Stimulated activated CD4-positive, alpha-beta T cell treated with anti-CD3 and anti-CD28 coated beads, Interleukin-12 subunit alpha, Interleukin-12 subunit beta, amount 100 ng/mL, for 24 hours (primary cell): ENCODE results near the gene CPSF7.
"Not testable (repeated sequence)": the region's sequence is repeated elsewhere in the genome, so short reads cannot be mapped to it uniquely, and the experiment has no call there.

ENCODE experiments used
- DNase-seq, 2 experiments: peaks; one replicate each; pipeline ENCODE4 v3.0.0-alpha.2; 2020; ENCODE audit warnings: low read depth in 2 of 2

Gene CPSF7

DNA sequence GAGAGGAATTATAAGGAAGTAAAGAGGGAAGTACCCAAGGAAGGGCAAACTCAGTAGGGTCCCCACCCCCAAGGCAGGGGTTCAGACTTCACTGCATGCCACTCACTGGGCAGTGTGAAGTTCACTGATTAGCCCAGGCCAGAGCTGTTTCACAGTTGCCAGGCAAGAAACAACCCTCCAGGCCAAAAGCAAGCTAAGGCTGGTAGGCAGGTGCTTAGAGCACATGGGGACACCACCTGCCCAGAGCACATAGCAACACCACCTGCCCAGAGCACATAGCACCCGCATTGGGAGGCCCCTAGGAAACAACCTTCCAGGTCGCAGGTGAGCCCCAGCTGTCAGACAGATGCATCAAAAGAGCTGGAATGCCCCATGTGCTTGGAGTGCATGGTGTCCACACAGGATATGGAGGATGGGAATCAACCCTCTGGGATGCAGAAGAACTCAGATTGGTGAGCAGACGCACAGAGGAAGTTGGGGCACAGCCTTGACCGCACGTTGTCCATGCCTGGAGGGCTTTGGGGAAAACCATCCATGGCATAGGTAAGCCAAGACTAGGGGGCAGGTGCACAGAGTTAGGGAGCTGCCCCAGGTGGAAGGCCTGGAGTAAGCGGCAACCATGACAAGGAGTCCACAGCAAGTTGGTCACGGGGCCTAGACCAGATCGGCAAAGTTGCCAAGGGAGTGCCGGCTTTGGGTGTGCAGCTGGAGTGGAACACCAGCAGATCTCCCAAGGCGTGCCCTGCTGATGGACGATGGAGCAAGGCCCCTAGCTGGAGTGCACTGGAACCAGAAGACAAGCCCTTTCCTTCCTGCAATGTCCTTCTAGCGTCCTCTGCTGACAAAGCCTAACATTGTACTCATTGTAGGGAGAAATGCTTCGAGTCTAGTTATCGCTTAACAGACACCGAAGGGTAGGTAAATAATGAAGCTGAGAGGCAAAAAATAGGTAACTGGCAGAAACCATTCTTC is 45.2 kb downstream of the CPSF7 start:
- DNase-seq, result no peak

DNA sequence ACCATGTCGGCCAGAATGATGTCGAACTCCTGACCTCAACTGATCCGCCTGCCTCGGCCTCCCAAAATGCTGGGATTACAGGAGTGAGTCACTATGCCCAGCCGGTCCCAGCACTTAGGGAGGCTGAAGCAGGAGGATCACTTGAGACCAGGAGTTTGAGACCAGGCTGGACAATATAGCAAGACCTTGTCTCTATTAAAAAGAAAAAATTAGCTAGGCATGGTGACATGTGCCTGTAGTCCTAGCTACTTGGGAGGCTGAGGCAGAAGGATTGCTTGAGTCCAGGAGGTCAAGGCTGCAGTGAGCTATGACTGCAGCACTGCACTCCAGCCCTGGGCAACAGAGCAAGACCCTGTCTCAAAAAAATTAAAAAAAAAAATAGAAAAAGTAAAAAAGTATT is 45.9 kb downstream of the CPSF7 start:
- not testable (repeated sequence) for DNase-seq

DNA sequence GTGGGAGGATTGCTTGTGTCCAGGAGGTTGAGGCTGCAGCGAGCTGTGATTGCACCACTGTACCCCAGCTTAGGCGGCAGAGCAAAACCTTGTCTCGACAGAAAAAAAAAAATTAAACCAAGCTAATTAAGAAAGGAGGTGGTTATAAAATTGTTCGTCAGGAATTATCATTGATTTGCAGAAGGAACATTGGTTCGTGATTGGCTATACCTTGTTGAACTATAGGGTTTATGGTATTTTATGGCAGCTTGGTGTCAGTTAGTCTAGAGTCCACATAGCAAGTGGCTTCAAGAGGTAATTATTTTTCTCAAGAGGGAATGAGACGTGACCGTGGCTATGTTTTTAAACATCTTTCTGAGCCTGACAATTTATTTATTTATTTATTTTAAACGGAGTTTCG is 48.9 kb downstream of the CPSF7 start:
- DNase-seq, result no peak

- no peak for DNase-seq
Observed at GRCh38 chr11:61378713-61379313, 51.0 kb downstream of the CPSF7 start.

DNA sequence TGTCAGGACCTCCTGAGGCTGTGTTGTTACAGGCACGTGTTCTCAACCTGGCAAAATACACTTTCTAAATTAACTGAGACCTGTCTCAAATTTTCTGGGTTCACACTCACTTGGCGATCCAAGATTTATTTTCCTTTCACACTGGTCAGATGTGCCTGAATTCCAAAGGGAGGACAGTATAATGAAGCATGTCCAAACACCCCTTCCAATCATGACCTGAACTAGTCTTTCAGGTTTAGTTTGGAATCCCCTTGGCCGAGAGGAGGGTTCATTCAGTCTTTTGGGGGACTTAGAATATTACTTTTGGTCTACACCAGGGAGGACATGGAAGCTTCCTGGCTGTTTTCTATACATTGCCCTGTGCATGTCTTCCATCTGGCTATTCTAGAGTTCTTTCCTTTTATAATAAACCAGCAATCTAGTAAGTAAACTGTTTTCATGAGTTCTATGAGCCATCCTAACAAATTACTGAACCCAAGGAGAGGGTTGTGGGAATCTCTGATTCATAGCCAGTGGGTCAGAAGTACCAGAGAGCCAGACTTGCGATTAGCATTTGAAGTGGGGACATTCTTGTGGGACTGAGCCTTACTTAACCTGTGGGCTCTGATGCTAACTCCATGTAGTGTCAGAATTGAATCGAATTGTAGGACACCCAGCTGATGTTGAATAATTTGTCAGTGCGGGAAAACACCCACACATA is 52.2 kb downstream of the CPSF7 start:
- DNase-seq, result no peak

DNA sequence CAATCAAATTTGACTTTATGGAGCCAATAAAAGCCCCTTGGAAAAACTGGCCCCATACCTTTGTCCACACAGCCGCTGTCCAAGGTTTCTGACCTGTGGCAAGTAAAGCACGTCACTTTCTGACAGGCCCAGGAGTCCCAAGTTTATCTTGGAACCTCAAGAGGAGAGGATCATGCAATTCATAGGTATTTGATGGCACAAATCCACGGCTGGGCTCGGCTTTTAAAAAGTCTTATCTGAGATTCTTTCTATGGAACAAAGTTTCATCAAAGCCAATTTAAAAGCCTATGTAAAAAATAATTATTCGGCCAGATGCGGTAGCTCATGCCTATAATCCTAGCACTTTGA is 54.0 kb downstream of the CPSF7 start:
- no peak for DNase-seq

- no peak for DNase-seq
Observed at GRCh38 chr11:61372659-61373420, 56.9 kb downstream of the CPSF7 start.

DNA sequence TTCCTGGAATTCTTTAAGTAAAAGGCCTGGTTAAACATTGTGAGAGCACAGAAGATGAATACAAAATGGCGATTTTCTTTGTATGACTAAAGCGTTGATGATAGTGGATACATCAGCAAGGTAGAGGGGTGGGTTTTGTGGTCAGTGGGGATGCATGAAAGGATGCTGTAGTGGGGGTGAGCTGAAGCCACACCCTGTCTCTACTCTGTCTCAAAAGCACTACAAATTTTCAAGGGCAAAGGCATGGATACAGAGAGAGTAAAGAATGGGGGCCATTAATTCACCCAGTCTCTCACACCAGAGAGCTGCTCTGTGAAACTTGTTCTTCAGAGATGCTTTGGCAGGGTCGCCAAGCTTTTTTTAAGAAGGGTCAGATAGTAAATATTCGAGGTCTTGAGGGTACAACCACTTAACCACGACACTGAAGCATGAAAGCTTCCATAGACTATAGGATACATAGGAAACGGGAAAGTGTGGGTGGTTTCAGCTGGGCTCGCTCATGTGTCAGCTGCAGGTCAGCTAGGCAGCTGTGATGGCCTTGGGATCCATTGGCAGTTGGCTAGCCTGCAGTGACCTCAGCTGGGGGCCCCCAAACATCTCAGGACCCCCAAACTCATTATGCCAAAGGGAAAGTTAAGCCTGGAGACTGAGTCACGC is 59.3 kb downstream of the CPSF7 start:
- no peak for DNase-seq

- DNase-seq, result no peak
Observed at GRCh38 chr11:61369372-61370348, 60.1 kb downstream of the CPSF7 start.

DNA sequence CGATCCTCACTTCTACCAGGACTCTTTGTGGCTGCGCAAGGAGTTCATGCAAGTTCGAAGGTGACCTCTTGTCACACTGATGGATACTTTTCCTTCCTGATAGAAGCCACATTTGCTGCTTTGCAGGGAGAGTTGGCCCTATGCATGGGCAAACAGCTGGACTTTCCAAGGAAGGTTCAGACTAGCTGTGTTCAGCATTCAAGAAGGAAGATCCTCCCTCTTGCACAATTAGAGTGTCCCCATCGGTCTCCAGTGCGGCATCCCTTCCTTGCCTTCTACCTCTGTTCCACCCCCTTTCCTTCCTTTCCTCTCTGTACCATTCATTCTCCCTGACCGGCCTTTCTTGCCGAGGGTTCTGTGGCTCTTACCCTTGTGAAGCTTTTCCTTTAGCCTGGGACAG is 61.1 kb downstream of the CPSF7 start:
- DNase-seq, result no peak

GRCh38 chr11:61367406-61367805 is 62.4 kb downstream of the CPSF7 start:
- DNase-seq, result no peak

DNA sequence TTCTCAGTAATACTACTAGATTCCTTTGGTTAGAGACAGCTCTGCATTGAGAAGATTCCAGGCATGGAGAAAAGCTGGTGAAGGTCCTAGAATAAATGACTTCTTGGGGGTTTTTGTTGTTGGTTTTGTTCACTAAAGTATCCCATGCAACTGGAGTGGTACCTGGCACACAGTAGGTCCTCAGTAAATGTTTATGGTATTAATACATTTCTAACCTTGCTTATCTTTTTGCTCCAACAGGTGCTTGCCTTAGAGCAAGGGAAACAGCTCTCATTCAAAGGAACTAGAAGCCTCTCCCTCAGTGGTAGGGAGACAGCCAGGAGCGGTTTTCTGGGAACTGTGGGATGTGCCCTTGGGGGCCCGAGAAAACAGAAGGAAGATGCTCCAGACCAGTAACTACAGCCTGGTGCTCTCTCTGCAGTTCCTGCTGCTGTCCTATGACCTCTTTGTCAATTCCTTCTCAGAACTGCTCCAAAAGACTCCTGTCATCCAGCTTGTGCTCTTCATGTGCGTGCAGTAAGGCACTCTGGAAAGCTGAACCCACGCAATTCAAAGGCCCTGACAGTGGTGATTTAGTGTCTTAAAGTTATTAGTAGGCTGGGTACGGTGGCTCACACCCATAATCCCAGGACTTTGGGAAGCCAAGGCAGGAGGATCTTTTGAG is 65.6 kb downstream of the CPSF7 start:
- no peak for DNase-seq

GRCh38 chr11:61362542-61362875 is 67.3 kb downstream of the CPSF7 start:
- no peak for DNase-seq

- peak; percentile 86 to 89 for DNase-seq
Observed at GRCh38 chr11:61361741-61362541, 67.8 kb downstream of the CPSF7 start, which contains the start of the genes CYB561A3 and TMEM138. Gene CYB561A3, minus strand, starts transcription at chr11:61361882. Its CDS starts 5,169 bp downstream, at chr11:61356713. Gene TMEM138, plus strand, starts transcription at chr11:61362374. Its CDS starts 2,017 bp downstream, at chr11:61364391.

- DNase-seq, result no peak
Observed at GRCh38 chr11:61361237-61361740, 68.5 kb downstream of the CPSF7 start.

- no peak for DNase-seq
Observed at GRCh38 chr11:61359516-61359915, 70.3 kb downstream of the CPSF7 start.

- DNase-seq, result no peak
Observed at GRCh38 chr11:61358566-61358965, 71.2 kb downstream of the CPSF7 start.

DNA sequence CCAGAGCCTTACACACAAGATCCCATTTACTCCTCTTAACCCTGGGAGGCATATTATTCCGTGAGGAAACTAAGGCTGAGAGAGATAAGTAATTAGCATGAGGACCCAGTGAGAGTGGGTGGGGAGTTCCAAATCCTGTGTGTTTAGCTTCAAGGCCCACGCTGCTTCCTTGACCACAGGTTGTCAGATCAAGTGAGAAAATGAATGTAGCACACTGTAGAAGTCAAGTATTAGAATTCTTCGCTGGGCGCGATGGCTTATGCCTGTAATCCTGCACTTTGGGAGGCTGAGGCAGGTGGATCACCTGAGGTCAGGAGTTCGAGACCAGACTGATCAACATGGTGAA is 71.9 kb downstream of the CPSF7 start:
- DNase-seq, result no peak
